ENCODE results near the gene TRNP1.

TRNP1 gene

GRCh38 chr1:27003745-27004470 is 10.4 kb downstream of the TRNP1 start:
- DNase-seq = no peak

GRCh38 chr1:27004471-27005165 is 11.1 kb downstream of the TRNP1 start:
- DNase-seq = no peak

GRCh38 chr1:27005166-27005530 is 11.7 kb downstream of the TRNP1 start:
- no peak for DNase-seq

- no peak for DNase-seq
These were observed 12.4 kb downstream of the TRNP1 start for GRCh38 chr1:27005648-27006496.

GRCh38 chr1:27006683-27007082 is 13.2 kb downstream of the TRNP1 start:
- no peak for DNase-seq

GRCh38 chr1:27007909-27008582 is 14.6 kb downstream of the TRNP1 start:
- DNase-seq = no peak

- DNase-seq = no peak
These were observed 16.2 kb downstream of the TRNP1 start for GRCh38 chr1:27009601-27010197.

GRCh38 chr1:27010226-27010994 is 16.9 kb downstream of the TRNP1 start:
- no peak for DNase-seq

GRCh38 chr1:27011058-27011764 is 17.7 kb downstream of the TRNP1 start:
- no peak for DNase-seq

- DNase-seq = no peak
These were observed 18.6 kb downstream of the TRNP1 start for GRCh38 chr1:27011976-27012563.

GRCh38 chr1:27015260-27015659 is 21.8 kb downstream of the TRNP1 start:
- no peak for DNase-seq

GRCh38 chr1:27016376-27016775 is 22.9 kb downstream of the TRNP1 start:
- DNase-seq = no peak

GRCh38 chr1:27017207-27017606 is 23.7 kb downstream of the TRNP1 start:
- no peak for DNase-seq

GRCh38 chr1:27018316-27018715 is 24.8 kb downstream of the TRNP1 start:
- DNase-seq = no peak

- DNase-seq = no peak
These were observed 28.0 kb downstream of the TRNP1 start for GRCh38 chr1:27021354-27022031.

GRCh38 chr1:27025718-27026117 is 32.2 kb downstream of the TRNP1 start:
- no peak for DNase-seq

- no peak for DNase-seq
These were observed 33.4 kb downstream of the TRNP1 start for GRCh38 chr1:27026621-27027574.

- no peak for DNase-seq
These were observed 34.2 kb downstream of the TRNP1 start for GRCh38 chr1:27027575-27028250.
